Esophagus squamous epithelium (tissue), 4 donors: ENCODE measurements around the gene LRBA.
"Not testable (repeated sequence)": the region's sequence is repeated elsewhere in the genome, so short reads cannot be mapped to it uniquely, and the experiment has no call there.

Experiments
- CTCF ChIP-seq, 6 experiments: fragments of 450-650 bp in 4 of 6; fragments of 200-600 bp in 2 of 6; sonication (generic) in 2 of 6; IDR thresholded peaks; one replicate each; pipeline ENCODE4 v1.5.1; 2016 to 2019; ENCODE audit warnings: antibody characterized with exemption in 6 of 6, mild to moderate bottlenecking in 4 of 6, moderate library complexity in 4 of 6
- POLR2A ChIP-seq, 4 donors: fragments of 450-650 bp; IDR thresholded peaks; one replicate each; pipeline ENCODE4 v1.6.1; 2017; ENCODE audit warnings: antibody characterized with exemption in 4 of 4, mild to moderate bottlenecking in 4 of 4, moderate library complexity in 3 of 4

DNA sequence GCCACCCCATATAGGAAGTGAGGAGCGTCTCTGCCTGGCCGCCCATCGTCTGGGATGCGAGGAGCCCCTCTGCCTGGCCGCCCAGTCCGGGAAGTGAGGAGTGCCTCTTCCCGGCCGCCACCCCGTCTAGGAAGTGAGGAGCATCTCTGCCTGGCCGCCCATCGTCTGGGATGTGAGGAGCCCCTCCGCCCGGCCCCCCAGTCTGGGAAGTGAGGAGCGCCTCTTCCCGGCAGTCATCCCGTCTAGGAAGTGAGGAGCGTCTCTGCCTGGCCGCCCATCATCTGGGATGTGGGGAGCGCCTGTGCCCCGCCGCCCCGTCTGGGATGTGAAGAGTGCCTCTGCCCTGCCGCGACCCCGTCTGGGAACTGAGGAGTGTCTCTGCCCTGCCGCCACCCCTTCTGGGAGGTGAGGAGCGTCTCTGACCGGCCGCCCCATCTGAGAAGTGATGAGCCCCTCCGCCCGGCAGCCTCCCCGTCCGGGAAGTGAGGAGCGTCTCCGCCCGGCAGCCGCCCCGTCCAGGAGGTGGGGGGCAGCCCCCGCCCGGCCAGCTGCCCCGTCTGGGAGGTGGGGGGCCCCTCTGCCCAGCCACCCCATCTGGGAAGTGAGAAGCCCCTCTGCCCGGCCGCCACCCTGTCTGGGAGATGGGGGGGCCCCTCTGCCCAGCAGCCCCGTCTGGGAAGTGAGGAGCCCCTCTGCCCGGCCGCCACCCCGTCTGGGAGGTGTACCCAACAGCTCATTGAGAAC is 51.3 kb downstream of the LRBA start:
- TF ChIP-seq CTCF, POLR2A (IDR thresholded peaks at IDR 0.05): not testable (repeated sequence)
